Vagina (tissue), 2 donors: ENCODE data around the gene TFF1. TPM values are rescaled to one million over a fixed set of nuclear protein-coding genes. Genes with fewer than 3 reads are reported as not detected.

Experiments
- DNase-seq, 2 donors: peaks; one replicate each; pipeline ENCODE4 v3.0.0-alpha.2; 2017; ENCODE audit errors: extremely low spot score in 2 of 2
- H3K27ac ChIP-seq: fragments of 200-600 bp; sonication (generic); one replicate; pipeline ENCODE4 v1.5.1; 2019
- H3K27me3 ChIP-seq: fragments of 200-600 bp; sonication (generic); one replicate; pipeline ENCODE4 v1.5.1; 2019
- H3K36me3 ChIP-seq, 2 donors: fragments of 200-600 bp; sonication (generic); one replicate each; pipeline ENCODE4 v1.5.1; 2017 to 2019
- H3K4me1 ChIP-seq: fragments of 200-600 bp; sonication (generic); one replicate; pipeline ENCODE4 v1.5.1; 2019
- H3K4me3 ChIP-seq, 2 donors: fragments of 200-600 bp; sonication (generic); 1 replicate in 1 of 2; 2 replicates in 1 of 2; pipeline ENCODE4 v1.5.1; 2016 to 2019
- H3K9me3 ChIP-seq: fragments of 200-600 bp; sonication (generic); one replicate; pipeline ENCODE4 v1.5.1; 2019
- CTCF ChIP-seq, 3 experiments: fragments of 450-650 bp in 2 of 3; fragments of 200-600 bp in 1 of 3; sonication (generic) in 1 of 3; IDR thresholded peaks; one replicate each; pipeline ENCODE4 v1.5.1; 2017 to 2019; ENCODE audit warnings: antibody characterized with exemption in 3 of 3, mild to moderate bottlenecking in 2 of 3, moderate library complexity in 2 of 3
- POLR2A ChIP-seq, 2 donors: fragments of 450-650 bp; IDR thresholded peaks; one replicate each; pipeline ENCODE4 v1.6.1; 2017; ENCODE audit warnings: antibody characterized with exemption in 2 of 2, mild to moderate bottlenecking in 2 of 2, moderate library complexity in 2 of 2
- POLR2AphosphoS5 ChIP-seq, 2 donors: sonication (generic); formaldehyde crosslinking; IDR thresholded peaks; one replicate each; pipeline ENCODE4 v1.9.0; 2017; ENCODE audit warnings: antibody characterized with exemption in 2 of 2, mild to moderate bottlenecking in 2 of 2, low read depth in 1 of 2; ENCODE audit not compliant: insufficient read depth in 1 of 2
- intact Hi-C: fragments of 100-400 bp; cut with DNase I; formaldehyde crosslinking; loops from one replicate; pipeline ENCODE4 v1.15.1; 2023
- total RNA-seq: library from RNA; depleted of rRNA; stranded (reverse); fragments of >200 nt; gene quantifications from one replicate; pipeline ENCODE4 v1.2.3, GENCODE V29; 2016

Gene TFF1
- total RNA-seq, 1 donor from 2014 or later, result not detected

GRCh38 chr21:42317826-42318746 is 48.2 kb downstream of the TFF1 start:
- H3K4me3 ChIP-seq, result no peak overlapping the region
- no peak overlapping the region for H3K27ac ChIP-seq
- DNase-seq, result peak in 1 of 2 donors; percentile 92
- TF ChIP-seq POLR2A (IDR thresholded peaks at IDR 0.05) (no peak), CTCF (IDR thresholded peaks at IDR 0.05) (no peak), POLR2AphosphoS5 (IDR thresholded peaks at IDR 0.05; ENCODE audit: insufficient read depth in 1 of 2, low read depth in 1 of 2) (no peak)
- no peaks in the 10 kb centered on the region for H3K36me3 ChIP-seq
- H3K4me1 ChIP-seq, result no peaks in the 10 kb centered on the region
- no peaks in the 10 kb centered on the region for H3K9me3 ChIP-seq
- intact Hi-C loops, result no loop called here
- H3K27me3 ChIP-seq, result no peaks in the 10 kb centered on the region

- DNase-seq, result no peak
- H3K27ac ChIP-seq, result no peak overlapping the region
- no peak for TF ChIP-seq POLR2AphosphoS5 (IDR thresholded peaks at IDR 0.05; ENCODE audit: insufficient read depth in 1 of 2, low read depth in 1 of 2)
- no peak for TF ChIP-seq CTCF (IDR thresholded peaks at IDR 0.05)
- TF ChIP-seq POLR2A (IDR thresholded peaks at IDR 0.05), result no peak
- no peaks in the 10 kb centered on the region for H3K9me3 ChIP-seq
- H3K36me3 ChIP-seq, result no peaks in the 10 kb centered on the region
- no peaks in the 10 kb centered on the region for H3K27me3 ChIP-seq
- no peaks in the 10 kb centered on the region for H3K4me1 ChIP-seq
- intact Hi-C loops, result no loop called here
- H3K4me3 ChIP-seq, result no peak overlapping the region
These were observed 49.0 kb downstream of the TFF1 start for GRCh38 chr21:42317341-42317741.

GRCh38 chr21:42316891-42317290 is 49.4 kb downstream of the TFF1 start:
- intact Hi-C loops, result no loop called here
- Histone ChIP-seq H3K27me3 (no peaks in the 10 kb centered on the region), H3K9me3 (no peaks in the 10 kb centered on the region), H3K4me1 (no peaks in the 10 kb centered on the region), H3K36me3 (no peaks in the 10 kb centered on the region), H3K4me3 (no peak overlapping the region), H3K27ac (no peak overlapping the region)
- DNase-seq, result peak in 1 of 2 donors; percentile 84
- TF ChIP-seq POLR2AphosphoS5 (IDR thresholded peaks at IDR 0.05; ENCODE audit: insufficient read depth in 1 of 2, low read depth in 1 of 2), result no peak
- no peak for TF ChIP-seq CTCF (IDR thresholded peaks at IDR 0.05)
- TF ChIP-seq POLR2A (IDR thresholded peaks at IDR 0.05), result no peak

- Histone ChIP-seq H3K4me3 (no peak within 1 kb of the TSS), H3K27me3 (no peaks in the 10 kb centered on the region), H3K27ac (no peak within 1 kb of the TSS), H3K4me1 (no peaks in the 10 kb centered on the region), H3K36me3 (no peaks in the 10 kb centered on the region), H3K9me3 (no peaks in the 10 kb centered on the region)
- TF ChIP-seq CTCF (IDR thresholded peaks at IDR 0.05), result no peak
- no peak for TF ChIP-seq POLR2A (IDR thresholded peaks at IDR 0.05)
- TF ChIP-seq POLR2AphosphoS5 (IDR thresholded peaks at IDR 0.05; ENCODE audit: insufficient read depth in 1 of 2, low read depth in 1 of 2), result no peak
- DNase-seq, result no peak
- intact Hi-C loops, result no loop called here
These were observed 50.9 kb downstream of the TFF1 start, which contains the start of gene TFF3 for GRCh38 chr21:42315296-42315891. Gene TFF3 (minus strand): TSS chr21:42315409. CDS start chr21:42315374, 35 bp downstream.
